HG02623 (cell line): Measurements from ENCODE around the gene KLF5.
A peak's percentile ranks its signal among the peaks of the same experiment; 100 is the strongest.

ENCODE experiments used
- ATAC-seq: cut with Tn5 transposase; IDR thresholded peaks from one replicate; pipeline ENCODE4 v1.9.1; 2021; ENCODE audit warnings: moderate library complexity; ENCODE audit not compliant: unreplicated experiment

KLF5 gene

DNA sequence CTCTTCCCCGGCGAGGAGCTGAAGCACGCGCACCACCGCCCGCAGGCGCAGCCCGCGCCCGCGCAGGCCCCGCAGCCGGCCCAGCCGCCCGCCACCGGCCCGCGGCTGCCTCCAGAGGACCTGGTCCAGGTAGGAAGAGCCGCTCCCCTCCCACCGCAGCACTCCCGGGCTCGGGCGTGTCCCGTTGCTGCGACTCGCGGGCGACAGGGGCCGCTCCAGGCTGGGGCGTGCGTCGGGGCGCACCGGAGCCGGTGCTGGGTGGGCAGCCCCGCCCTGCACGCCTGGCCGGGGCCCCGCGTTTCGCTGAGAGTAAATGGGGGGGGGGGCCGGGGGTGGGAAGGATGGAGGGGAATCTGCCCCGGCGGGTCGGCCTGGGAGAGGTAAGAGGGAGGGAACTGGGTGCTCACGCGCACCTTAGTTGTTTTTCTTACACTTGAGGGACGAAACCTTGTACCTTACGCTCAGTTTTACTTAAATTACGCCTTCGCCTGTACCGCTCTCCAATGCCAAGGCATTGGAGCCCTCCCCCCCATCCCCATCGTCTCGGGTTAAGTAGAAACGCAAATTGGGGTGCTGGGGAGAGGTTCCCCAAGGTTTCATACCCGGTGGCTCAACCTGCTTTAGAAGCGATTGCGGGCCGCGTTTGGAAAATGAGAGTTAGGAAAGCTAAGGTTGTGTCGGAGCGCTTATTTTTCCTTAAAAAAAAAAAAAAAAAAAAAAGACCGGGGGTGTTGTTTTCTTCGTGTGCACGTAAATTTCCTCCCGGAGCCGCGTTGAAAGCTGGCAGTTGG lies 850 bp downstream of the KLF5 start:
- ATAC-seq, result peak; percentile 28

DNA sequence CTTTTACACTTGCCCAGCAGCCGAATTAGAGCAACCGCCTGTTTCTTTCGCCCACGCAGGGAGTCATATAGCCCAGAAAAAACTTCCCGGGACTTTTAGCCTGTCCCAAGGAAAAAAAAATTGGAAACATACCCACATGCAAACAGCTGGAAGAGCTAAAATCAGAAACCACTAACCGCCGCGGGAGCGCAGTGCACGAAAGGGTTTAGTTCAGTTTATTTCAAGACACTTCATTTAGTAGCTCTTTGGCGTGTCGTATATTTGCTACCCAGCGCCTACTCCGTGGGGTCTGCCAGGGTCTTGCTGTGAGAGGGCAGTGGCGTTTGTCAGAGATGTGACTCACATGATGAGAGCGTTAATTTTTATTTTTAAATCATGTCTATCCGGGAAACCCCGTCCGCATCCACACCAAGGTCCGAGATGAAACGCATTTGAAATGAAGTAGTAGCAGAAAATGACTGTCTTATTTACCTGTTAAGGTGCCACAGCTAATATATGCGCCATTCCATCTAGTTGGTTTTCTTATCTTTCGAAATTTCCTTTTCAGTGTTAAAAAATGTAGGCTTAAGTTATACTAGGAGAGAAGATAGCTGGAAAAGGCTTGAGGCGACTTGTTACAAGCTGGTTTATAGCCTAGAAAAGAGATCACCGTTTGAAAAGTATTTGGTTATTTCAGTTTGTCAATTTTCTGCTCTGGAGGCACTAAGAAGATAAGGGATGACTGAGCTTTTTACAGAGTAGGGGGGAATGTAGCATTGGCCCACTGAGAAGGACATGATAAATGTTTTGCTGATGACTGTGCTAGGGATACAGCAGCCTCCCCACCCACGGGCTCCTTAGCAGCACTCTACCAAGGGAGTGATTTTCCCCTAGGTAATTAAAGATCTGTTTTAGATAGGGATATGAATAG lies 1.7 kb downstream of the KLF5 start:
- ATAC-seq, result no peak

DNA sequence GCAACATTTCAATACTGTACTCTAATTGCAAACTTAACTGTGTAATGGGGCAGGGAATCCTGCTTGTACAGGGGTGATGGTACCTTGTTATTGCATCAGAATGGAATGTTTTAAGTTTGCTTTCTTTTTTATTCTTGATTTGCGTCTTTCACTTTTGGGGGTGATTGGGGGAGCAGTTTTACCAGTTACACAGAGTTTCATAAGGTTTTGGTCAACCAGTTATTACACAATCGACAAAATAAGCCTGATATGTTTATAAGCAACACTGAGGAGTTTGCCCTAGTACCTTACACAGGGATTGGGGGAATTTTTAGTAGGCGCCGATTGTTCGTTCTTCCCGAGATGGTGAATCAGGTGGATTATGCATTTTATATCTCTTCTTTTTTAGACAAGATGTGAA lies 2.7 kb downstream of the KLF5 start:
- ATAC-seq, result no peak

DNA sequence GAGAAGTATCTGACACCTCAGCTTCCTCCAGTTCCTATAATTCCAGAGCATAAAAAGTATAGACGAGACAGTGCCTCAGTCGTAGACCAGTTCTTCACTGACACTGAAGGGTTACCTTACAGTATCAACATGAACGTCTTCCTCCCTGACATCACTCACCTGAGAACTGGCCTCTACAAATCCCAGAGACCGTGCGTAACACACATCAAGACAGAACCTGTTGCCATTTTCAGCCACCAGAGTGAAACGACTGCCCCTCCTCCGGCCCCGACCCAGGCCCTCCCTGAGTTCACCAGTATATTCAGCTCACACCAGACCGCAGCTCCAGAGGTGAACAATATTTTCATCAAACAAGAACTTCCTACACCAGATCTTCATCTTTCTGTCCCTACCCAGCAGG lies 3.1 kb downstream of the KLF5 start:
- ATAC-seq, result no peak

DNA sequence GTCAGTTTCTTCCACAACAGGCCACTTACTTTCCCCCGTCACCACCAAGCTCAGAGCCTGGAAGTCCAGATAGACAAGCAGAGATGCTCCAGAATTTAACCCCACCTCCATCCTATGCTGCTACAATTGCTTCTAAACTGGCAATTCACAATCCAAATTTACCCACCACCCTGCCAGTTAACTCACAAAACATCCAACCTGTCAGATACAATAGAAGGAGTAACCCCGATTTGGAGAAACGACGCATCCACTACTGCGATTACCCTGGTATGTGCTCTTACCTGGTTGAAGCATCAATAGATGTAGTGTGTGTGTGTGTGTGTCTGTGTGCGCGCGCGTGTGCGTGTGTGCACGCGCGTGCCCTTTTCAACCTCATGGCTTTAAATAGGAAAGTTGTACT lies 3.7 kb downstream of the KLF5 start:
- ATAC-seq, result no peak

DNA sequence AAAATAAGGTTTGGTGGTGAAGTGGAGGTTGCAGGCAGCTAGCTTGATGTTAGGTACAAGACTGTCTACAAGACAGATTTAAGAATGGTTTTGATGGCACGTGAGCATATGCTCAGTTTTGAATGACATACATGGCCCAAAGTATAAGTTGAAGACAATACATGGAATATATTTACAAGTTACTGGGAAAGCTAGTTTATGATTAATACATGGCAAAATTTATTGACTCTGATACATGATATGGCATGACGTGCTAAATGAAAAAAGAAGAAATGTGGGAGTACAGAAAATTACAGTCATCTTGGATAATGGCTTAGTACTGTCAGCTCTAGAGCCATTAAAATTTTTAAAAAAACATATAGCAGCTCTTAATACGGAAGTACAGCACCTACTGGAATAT lies 4.4 kb downstream of the KLF5 start:
- ATAC-seq, result no peak

DNA sequence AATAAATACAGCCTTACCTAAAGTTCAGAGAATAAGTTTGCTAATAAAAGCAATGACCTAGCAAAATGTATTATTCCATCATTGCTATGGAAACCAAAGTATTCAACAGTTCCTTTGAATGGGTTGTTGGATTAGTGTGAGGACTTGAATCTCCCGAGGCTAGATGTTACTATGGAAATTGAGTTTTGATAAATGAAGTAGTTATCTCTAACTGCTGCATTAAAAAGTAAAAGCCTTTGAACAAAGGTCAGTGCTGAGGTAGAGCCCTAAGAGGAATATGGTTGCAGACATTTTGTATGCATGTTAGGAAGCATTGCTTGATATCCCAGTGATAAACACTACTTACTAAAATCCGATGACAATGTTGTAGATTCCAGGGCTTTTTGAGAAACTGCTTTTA lies 6.2 kb downstream of the KLF5 start:
- no peak for ATAC-seq

- no peak for ATAC-seq
These were observed 7.0 kb downstream of the KLF5 start for GRCh38 chr13:73065665-73066340.

GRCh38 chr13:73069206-73069805 lies 10.5 kb downstream of the KLF5 start:
- ATAC-seq, result no peak

DNA sequence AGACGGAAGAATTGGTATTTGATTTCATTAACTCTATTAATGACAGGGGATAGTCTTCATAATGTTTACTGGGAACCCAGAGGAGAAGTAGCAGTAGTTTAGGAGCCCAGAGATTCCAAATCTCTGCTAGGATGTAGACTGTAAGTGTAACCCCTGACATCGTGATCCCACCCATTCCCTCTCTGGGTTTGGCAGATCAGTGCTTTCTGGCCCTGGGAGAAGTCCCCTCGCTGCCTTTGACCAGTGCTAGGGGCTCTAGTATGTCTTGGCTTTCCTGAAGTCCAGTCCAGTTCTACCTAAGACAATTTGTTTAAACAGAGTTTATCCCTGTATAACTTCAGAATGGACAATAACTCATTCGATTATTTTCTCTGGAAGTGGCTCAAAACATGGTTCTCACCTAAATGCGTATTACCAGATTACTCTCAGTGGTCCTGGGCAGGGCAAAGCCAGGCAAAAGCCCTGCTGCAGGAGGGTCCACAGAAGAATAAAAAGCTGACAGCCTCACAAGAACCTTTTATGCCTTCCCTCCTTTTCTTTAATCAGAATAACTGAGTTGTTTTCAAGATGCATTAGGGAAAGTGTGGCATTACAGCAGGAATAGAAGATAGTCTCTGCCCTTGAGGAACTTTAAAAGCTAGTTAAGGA lies 11.8 kb downstream of the KLF5 start:
- no peak for ATAC-seq

GRCh38 chr13:73072239-73072900 lies 13.6 kb downstream of the KLF5 start:
- ATAC-seq, result no peak

DNA sequence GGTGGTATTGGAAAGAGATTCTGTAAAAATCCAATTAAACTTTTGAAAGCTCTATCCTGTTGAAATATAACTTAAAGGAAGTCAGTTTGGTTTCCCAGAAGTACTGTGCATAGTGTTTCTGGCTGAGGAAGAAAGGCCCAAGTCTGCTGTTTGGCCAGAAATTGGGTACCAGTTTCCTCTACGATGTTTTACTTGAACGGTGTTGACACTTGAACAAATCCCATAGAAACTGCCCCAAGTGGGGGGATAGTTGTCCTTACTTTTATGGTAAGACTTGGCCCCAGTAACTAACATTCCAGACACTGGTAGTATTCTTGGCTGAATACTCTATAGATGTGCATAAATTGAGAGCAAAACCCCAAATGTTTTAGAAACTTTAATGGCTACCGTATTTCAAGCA lies 14.2 kb downstream of the KLF5 start:
- ATAC-seq, result no peak

GRCh38 chr13:73074014-73074413 lies 15.2 kb downstream of the KLF5 start:
- no peak for ATAC-seq

DNA sequence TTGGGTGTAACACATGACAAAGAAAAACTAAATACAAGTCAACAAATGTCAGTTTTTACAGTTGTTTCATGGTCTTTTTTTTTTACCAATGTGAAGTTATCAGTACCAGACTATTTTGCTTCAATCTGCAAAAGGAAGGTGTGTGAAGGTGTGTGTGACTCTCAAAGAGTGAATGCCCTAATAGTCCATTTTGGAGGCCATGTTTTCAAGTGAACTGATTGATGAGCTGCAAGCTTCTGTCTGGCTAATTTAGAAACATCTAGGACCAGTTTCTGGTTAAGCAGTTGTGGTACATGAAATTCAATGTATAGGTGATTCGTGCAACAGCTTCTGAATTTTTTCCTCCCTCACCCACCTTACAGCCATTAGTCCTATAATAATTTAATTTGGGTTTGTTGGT lies 16.1 kb downstream of the KLF5 start:
- ATAC-seq, result no peak

- no peak for ATAC-seq
These were observed 16.7 kb downstream of the KLF5 start for GRCh38 chr13:73075546-73075945.

- no peak for ATAC-seq
These were observed 17.1 kb downstream of the KLF5 start for GRCh38 chr13:73075954-73076353.

- no peak for ATAC-seq
These were observed 19.1 kb downstream of the KLF5 start for GRCh38 chr13:73077865-73078264.

GRCh38 chr13:73079359-73079758 lies 20.6 kb downstream of the KLF5 start:
- no peak for ATAC-seq

- no peak for ATAC-seq
These were observed 22.6 kb downstream of the KLF5 start for GRCh38 chr13:73081256-73081915.

- no peak for ATAC-seq
These were observed 23.7 kb downstream of the KLF5 start for GRCh38 chr13:73082471-73082870.
